DND-41 (cell line): ENCODE results near the gene CENPB.

ENCODE experiments used
- CTCF ChIP-seq: IDR thresholded peaks from 2 replicates; pipeline ENCODE4 v1.5.1; 2012; ENCODE audit warnings: borderline replicate concordance, low read length, moderate library complexity, mild to moderate bottlenecking; ENCODE audit not compliant: poor library complexity, severe bottlenecking; ENCODE audit errors: extremely low read depth
- EZH2 ChIP-seq: IDR thresholded peaks from 3 replicates; pipeline ENCODE4 v1.6.1; 2012; ENCODE audit warnings: borderline replicate concordance, low read depth, mild to moderate bottlenecking, moderate library complexity, low read length, inconsistent platforms; ENCODE audit not compliant: severe bottlenecking

DNA sequence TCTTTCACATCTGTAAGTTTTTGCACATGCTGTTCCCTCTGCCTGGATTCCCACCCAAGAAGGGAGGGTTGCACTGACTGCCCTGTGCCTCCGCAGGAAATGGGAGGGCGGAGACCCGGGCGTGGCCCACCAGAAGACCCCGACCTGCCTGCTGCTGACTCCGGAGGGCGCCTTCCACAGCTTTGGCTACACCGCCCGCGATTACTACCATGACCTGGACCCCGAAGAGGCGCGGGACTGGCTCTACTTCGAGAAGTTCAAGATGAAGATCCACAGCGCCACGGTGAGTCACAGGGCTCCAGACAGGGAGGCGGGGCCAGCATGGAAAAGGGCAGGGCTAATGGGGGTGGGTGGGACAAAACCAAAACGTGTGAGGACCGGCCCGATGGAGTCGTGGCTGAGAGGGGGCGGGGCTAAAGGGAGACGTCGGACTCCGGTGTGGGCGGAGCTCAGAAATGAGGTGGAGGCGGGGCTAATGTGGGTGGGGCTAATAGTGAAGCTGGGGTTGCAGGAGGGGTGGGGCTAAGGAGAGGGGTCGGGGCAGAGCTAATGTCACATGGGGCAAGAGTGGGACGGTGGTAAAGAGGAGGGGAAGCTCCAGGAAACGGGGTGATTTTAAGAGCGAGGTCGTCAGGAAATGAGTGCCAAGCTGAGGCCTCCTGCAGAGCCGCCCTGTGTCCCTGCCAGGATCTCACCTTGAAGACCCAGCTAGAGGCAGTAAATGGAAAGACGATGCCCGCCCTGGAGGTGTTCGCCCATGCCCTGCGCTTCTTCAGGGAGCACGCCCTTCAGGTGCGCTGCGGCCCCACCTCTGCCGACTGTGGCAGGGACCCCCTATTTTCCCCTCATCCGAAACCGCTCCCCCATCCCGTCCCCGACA is 41.5 kb downstream of the CENPB start:
- TF ChIP-seq CTCF = no peak
- no peak for TF ChIP-seq EZH2
